ENCODE results near the gene STX11.
"Not testable (repeated sequence)": the region's sequence is repeated elsewhere in the genome, so short reads cannot be mapped to it uniquely, and the experiment has no call there.

The STX11 gene

GRCh38 chr6:144179237-144179636, 28.9 kb downstream of the STX11 start:
- no peak for DNase-seq

- DNase-seq = no peak
Measured at GRCh38 chr6:144179828-144180227, 29.5 kb downstream of the STX11 start.

- DNase-seq = not testable (repeated sequence)
Measured at GRCh38 chr6:144180354-144180753, 30.0 kb downstream of the STX11 start.

GRCh38 chr6:144181639-144182038, 31.3 kb downstream of the STX11 start:
- no peak for DNase-seq

- DNase-seq = not testable (repeated sequence)
Measured at GRCh38 chr6:144184186-144184585, 33.9 kb downstream of the STX11 start.

GRCh38 chr6:144185133-144185836, 35.0 kb downstream of the STX11 start:
- DNase-seq = no peak

GRCh38 chr6:144186817-144187625, 36.7 kb downstream of the STX11 start:
- no peak for DNase-seq

GRCh38 chr6:144189351-144189750, 39.0 kb downstream of the STX11 start:
- DNase-seq = no peak

GRCh38 chr6:144190080-144190479, 39.8 kb downstream of the STX11 start:
- no peak for DNase-seq

- DNase-seq = no peak
Measured at GRCh38 chr6:144190593-144190992, 40.3 kb downstream of the STX11 start.

- no peak for DNase-seq
Measured at GRCh38 chr6:144193181-144193580, 42.9 kb downstream of the STX11 start.

- no peak for DNase-seq
Measured at GRCh38 chr6:144194293-144194810, 44.0 kb downstream of the STX11 start.

- DNase-seq = no peak
Measured at GRCh38 chr6:144195671-144196270, 45.5 kb downstream of the STX11 start.

- DNase-seq = no peak
Measured at GRCh38 chr6:144197919-144198318, 47.6 kb downstream of the STX11 start.

GRCh38 chr6:144202879-144203468, 52.7 kb downstream of the STX11 start:
- no peak for DNase-seq

GRCh38 chr6:144211160-144211559, 60.8 kb downstream of the STX11 start:
- DNase-seq = no peak

GRCh38 chr6:144213315-144213714, 63.0 kb downstream of the STX11 start:
- DNase-seq = no peak

GRCh38 chr6:144214029-144214428, 63.7 kb downstream of the STX11 start:
- no peak for DNase-seq

GRCh38 chr6:144214622-144215401, 64.5 kb downstream of the STX11 start:
- no peak for DNase-seq

GRCh38 chr6:144215402-144215931, 65.2 kb downstream of the STX11 start:
- no peak for DNase-seq

- peak; percentile 85 to 89 for DNase-seq
Measured at GRCh38 chr6:144215932-144216667, 65.8 kb downstream of the STX11 start.
